HUES64 (cell line): ENCODE data around the gene LAYN.

Experiments
- H3K27ac ChIP-seq: 2 replicates; pipeline ENCODE4 v1.7.0; 2013; ENCODE audit warnings: low read depth, low read length, inconsistent platforms
- H3K27me3 ChIP-seq: 2 replicates; pipeline ENCODE4 v1.6.1; 2013; ENCODE audit warnings: mild to moderate bottlenecking, low read length; ENCODE audit not compliant: insufficient read depth
- H3K36me3 ChIP-seq: 2 replicates; pipeline ENCODE4 v1.6.1; 2013; ENCODE audit warnings: mild to moderate bottlenecking, low read length; ENCODE audit not compliant: insufficient read depth
- H3K4me1 ChIP-seq: 2 replicates; pipeline ENCODE4 v1.6.1; 2013; ENCODE audit warnings: mild to moderate bottlenecking, low read length, moderate library complexity; ENCODE audit not compliant: insufficient read depth
- H3K4me3 ChIP-seq: 2 replicates; pipeline ENCODE4 v1.5.1; 2013; ENCODE audit warnings: mild to moderate bottlenecking, low read length, moderate library complexity
- H3K9ac ChIP-seq: 2 replicates; pipeline ENCODE4 v1.6.1; 2013; ENCODE audit warnings: mild to moderate bottlenecking, low read depth, low read length
- H3K9me3 ChIP-seq: 2 replicates; pipeline ENCODE4 v1.6.1; 2013; ENCODE audit warnings: low read depth, low read length; ENCODE audit not compliant: insufficient read depth
- WGBS: fragments of 150-250, 120-280 bp; methylation state at CpG from one replicate; pipeline ENCODE4 v1.1.7; 2013; ENCODE audit warnings: missing lambda C conversion rate; 5-methylcytosine and 5-hydroxymethylcytosine counted together

LAYN gene

GRCh38 chr11:111598148-111598547 lies 57.6 kb downstream of the LAYN start:
- Histone ChIP-seq H3K9ac (no peak overlapping the region), H3K36me3 (no peaks in the 10 kb centered on the region), H3K27me3 (peaks cover 14% of the 10 kb centered on the region), H3K4me1 (0 out of 2 replicates have a peak, but pooled peaks cover 3% of the 10 kb centered on the region), H3K4me3 (no peak overlapping the region), H3K27ac (no peak overlapping the region), H3K9me3 (no peaks in the 10 kb centered on the region)
- no CpG with 5 or more reads among the region's 1 CpG for WGBS

- no peak overlapping the region for H3K27ac ChIP-seq
- peaks cover 18% of the 10 kb centered on the region for H3K27me3 ChIP-seq
- 89% methylated on average over 2 of the region's 2 CpGs for WGBS
- H3K9me3 ChIP-seq, result no peaks in the 10 kb centered on the region
- H3K9ac ChIP-seq, result no peak overlapping the region
- no peaks in the 10 kb centered on the region for H3K36me3 ChIP-seq
- H3K4me3 ChIP-seq, result no peak overlapping the region
- H3K4me1 ChIP-seq, result peaks cover 7% of the 10 kb centered on the region
Observed at GRCh38 chr11:111598559-111598958, 58.0 kb downstream of the LAYN start.

- H3K27me3 ChIP-seq, result peaks cover 25% of the 10 kb centered on the region
- WGBS, result 31% methylated on average over 9 of the region's 9 CpGs
- no peak overlapping the region for H3K27ac ChIP-seq
- no peaks in the 10 kb centered on the region for H3K36me3 ChIP-seq
- peak overlapping the region; percentile 48; the same call in 1 of the 2 replicates for H3K9ac ChIP-seq
- H3K9me3 ChIP-seq, result no peaks in the 10 kb centered on the region
- H3K4me1 ChIP-seq, result peaks cover 15% of the 10 kb centered on the region
- peak overlapping the region; percentile 52 for H3K4me3 ChIP-seq
Observed at GRCh38 chr11:111601636-111601978, 61.1 kb downstream of the LAYN start.

- peak within 1 kb of the TSS; percentile 73 for H3K9ac ChIP-seq
- no peaks in the 10 kb centered on the region for H3K9me3 ChIP-seq
- peaks cover 15% of the 10 kb centered on the region for H3K4me1 ChIP-seq
- peak within 1 kb of the TSS; percentile 78 for H3K27ac ChIP-seq
- no peaks in the 10 kb centered on the region for H3K36me3 ChIP-seq
- peak within 1 kb of the TSS; percentile 81 for H3K4me3 ChIP-seq
- H3K27me3 ChIP-seq, result peaks cover 25% of the 10 kb centered on the region
- WGBS, result under 1% methylated on average over 100 of the region's 100 CpGs
Observed at GRCh38 chr11:111601979-111602864, 61.7 kb downstream of the LAYN start, which contains the start of gene SIK2. SIK2 (plus strand) TSS chr11:111602449; CDS start chr11:111602564, 115 bp downstream.

- WGBS, result 1% methylated on average over 44 of the region's 44 CpGs
- peaks cover 15% of the 10 kb centered on the region for H3K4me1 ChIP-seq
- H3K9ac ChIP-seq, result peak overlapping the region; percentile 73
- H3K27ac ChIP-seq, result peak overlapping the region; percentile 78; the same call in 1 of the 2 replicates
- peaks cover 25% of the 10 kb centered on the region for H3K27me3 ChIP-seq
- no peaks in the 10 kb centered on the region for H3K9me3 ChIP-seq
- H3K36me3 ChIP-seq, result no peaks in the 10 kb centered on the region
- H3K4me3 ChIP-seq, result peak overlapping the region; percentile 81
Observed at GRCh38 chr11:111602865-111603610, 62.5 kb downstream of the LAYN start.

- H3K4me3 ChIP-seq, result peak overlapping the region; percentile 81
- no peaks in the 10 kb centered on the region for H3K36me3 ChIP-seq
- no peak overlapping the region for H3K9ac ChIP-seq
- no peaks in the 10 kb centered on the region for H3K9me3 ChIP-seq
- H3K27me3 ChIP-seq, result peaks cover 25% of the 10 kb centered on the region
- no peak overlapping the region for H3K27ac ChIP-seq
- peaks cover 15% of the 10 kb centered on the region for H3K4me1 ChIP-seq
- 20% methylated on average over 7 of the region's 7 CpGs for whole genome bisulfite sequencing
Observed at GRCh38 chr11:111603611-111604130, 63.2 kb downstream of the LAYN start.

- H3K27ac ChIP-seq, result no peak overlapping the region
- no peaks in the 10 kb centered on the region for H3K9me3 ChIP-seq
- H3K27me3 ChIP-seq, result peaks cover 25% of the 10 kb centered on the region
- H3K9ac ChIP-seq, result no peak overlapping the region
- peaks cover 15% of the 10 kb centered on the region for H3K4me1 ChIP-seq
- no peaks in the 10 kb centered on the region for H3K36me3 ChIP-seq
- H3K4me3 ChIP-seq, result peak overlapping the region; percentile 81
- WGBS, result 23% methylated on average over 9 of the region's 9 CpGs
Observed at GRCh38 chr11:111604392-111605009, 64.0 kb downstream of the LAYN start.

- H3K27ac ChIP-seq, result no peak overlapping the region
- H3K4me3 ChIP-seq, result no peak overlapping the region
- peaks cover 15% of the 10 kb centered on the region for H3K4me1 ChIP-seq
- H3K36me3 ChIP-seq, result no peaks in the 10 kb centered on the region
- WGBS, result 96% methylated on average over 2 of the region's 4 CpGs
- no peaks in the 10 kb centered on the region for H3K9me3 ChIP-seq
- peaks cover 21% of the 10 kb centered on the region for H3K27me3 ChIP-seq
- no peak overlapping the region for H3K9ac ChIP-seq
Observed at GRCh38 chr11:111605681-111606080, 65.2 kb downstream of the LAYN start.

- Histone ChIP-seq H3K27me3 (peaks cover 13% of the 10 kb centered on the region), H3K27ac (no peak overlapping the region), H3K4me3 (no peak overlapping the region), H3K4me1 (peaks cover 12% of the 10 kb centered on the region), H3K9ac (no peak overlapping the region), H3K9me3 (no peaks in the 10 kb centered on the region), H3K36me3 (no peaks in the 10 kb centered on the region)
Observed at GRCh38 chr11:111606986-111607385, 66.5 kb downstream of the LAYN start.

GRCh38 chr11:111607751-111608150 lies 67.2 kb downstream of the LAYN start:
- Histone ChIP-seq H3K9ac (no peak overlapping the region), H3K27me3 (peaks cover 13% of the 10 kb centered on the region), H3K4me1 (peaks cover 12% of the 10 kb centered on the region), H3K4me3 (no peak overlapping the region), H3K36me3 (no peaks in the 10 kb centered on the region), H3K9me3 (no peaks in the 10 kb centered on the region), H3K27ac (no peak overlapping the region)
- 96% methylated on average over 3 of the region's 3 CpGs for WGBS
